Activated CD8-positive, alpha-beta memory T cell treated with anti-CD3 and anti-CD28 coated beads for 4 hours (primary cell): ENCODE results near the gene LRP5.
"Not testable (repeated sequence)": the region's sequence is repeated elsewhere in the genome, so short reads cannot be mapped to it uniquely, and the experiment has no call there.

ENCODE experiments used
- DNase-seq, 2 donors: peaks; one replicate each; pipeline ENCODE4 v3.0.0-alpha.2; 2020; ENCODE audit warnings: low read depth in 2 of 2

LRP5 gene

GRCh38 chr11:68392822-68393221, 80.4 kb downstream of the LRP5 start:
- no peak for DNase-seq

GRCh38 chr11:68396516-68396915, 84.1 kb downstream of the LRP5 start:
- DNase-seq: no peak

DNA sequence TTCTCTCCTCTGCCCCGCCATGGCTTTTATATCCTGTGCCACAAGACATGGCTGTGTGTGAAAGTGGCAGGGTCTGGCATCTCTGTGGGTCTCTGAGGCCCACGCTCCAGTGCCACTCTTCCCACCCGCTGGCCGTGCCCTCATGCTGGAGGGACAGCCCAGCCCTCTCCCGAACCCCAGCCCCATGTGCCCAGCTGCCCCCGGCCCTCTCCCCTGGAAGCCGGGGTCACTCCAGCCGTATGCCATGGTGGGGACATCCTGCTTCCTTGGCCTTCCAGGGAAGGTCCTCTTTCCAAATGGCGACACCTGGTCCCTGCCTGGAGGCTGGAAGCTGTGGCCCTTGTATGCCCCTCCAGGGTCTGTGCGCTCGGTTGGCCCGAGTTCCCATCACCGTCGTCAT, 84.9 kb downstream of the LRP5 start:
- no peak for DNase-seq

GRCh38 chr11:68398995-68399851, 86.8 kb downstream of the LRP5 start:
- no peak for DNase-seq

DNA sequence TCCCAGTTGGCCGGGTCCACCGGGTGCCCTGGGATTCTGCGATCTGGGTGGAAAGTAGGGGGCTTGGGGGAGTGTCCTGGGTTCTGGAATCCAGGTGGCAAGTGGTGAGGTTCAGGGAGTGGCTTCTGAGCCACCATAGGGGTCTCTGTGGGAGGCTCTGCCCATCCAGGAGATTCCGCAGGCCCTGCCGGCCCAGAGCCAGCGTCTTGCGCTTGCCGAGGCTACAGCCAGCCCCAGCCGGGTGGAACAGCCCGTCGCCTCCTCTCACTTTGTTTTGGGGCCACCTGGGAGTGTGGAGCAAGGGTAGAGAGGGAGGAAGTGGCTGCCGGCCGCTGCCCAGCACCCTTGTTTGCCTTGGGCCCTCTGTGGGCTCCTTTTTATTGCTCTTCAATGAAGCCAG, 87.5 kb downstream of the LRP5 start:
- no peak for DNase-seq

DNA sequence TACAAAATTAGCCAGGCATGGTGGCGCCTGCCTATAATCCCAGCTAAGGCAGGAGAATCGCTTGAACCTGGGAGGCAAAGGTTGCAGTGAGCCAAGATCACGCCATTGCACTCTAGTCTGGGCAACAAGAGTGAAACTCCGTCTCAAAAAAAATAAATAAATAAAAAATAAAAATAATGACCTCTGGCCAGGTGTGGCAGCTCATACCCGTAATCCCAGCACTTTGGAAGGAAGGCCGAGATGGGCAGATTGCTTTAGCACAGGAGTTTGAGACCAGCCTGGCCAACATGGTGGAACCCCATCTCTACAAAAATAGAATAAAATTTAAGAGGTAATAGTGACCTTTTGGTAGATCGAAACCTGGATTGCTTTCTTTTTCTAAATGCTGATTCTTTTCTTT, 88.2 kb downstream of the LRP5 start:
- DNase-seq: not testable (repeated sequence)

DNA sequence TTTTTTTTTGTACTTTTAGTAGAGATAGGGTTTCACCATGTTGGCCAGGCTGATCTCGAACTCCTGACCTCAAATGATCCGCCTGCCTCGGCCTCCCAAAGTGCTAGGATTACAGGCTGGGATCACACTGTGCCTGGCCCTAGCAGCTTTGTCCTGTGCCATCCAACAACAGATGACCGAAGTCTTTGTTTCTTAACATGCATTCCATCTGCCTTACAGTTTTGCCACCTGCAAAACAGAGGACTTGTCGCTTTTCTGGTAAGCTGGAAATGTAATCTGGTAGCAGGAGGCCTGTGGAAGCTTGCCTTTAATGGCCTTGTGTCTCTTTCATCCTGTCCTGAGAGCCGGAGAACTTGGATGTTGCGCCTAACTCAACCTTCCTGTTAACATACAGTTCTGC, 89.5 kb downstream of the LRP5 start:
- DNase-seq: no peak

- DNase-seq: no peak
Measured at GRCh38 chr11:68402355-68403031, 90.1 kb downstream of the LRP5 start.

GRCh38 chr11:68403424-68403823, 91.0 kb downstream of the LRP5 start:
- DNase-seq: no peak

DNA sequence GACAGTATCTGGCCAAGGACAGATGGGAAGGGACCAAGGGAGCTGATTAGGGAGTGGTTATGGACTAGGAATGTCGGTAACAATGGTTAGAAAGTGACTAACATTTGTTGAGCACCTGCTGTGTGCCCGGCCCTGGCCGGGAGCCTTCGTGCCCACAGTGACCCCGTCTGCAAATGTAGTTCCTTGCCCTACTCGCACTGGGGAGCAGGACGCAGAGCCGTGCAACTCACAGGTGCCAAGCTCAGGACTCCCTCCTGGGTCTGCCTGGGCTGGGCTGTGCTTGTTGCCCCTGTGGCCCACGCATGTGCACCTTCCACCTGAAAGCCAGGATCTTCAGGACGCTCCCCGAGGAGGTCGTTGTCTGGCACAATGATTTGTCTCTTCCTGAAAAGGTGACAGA, 91.4 kb downstream of the LRP5 start:
- no peak for DNase-seq

DNA sequence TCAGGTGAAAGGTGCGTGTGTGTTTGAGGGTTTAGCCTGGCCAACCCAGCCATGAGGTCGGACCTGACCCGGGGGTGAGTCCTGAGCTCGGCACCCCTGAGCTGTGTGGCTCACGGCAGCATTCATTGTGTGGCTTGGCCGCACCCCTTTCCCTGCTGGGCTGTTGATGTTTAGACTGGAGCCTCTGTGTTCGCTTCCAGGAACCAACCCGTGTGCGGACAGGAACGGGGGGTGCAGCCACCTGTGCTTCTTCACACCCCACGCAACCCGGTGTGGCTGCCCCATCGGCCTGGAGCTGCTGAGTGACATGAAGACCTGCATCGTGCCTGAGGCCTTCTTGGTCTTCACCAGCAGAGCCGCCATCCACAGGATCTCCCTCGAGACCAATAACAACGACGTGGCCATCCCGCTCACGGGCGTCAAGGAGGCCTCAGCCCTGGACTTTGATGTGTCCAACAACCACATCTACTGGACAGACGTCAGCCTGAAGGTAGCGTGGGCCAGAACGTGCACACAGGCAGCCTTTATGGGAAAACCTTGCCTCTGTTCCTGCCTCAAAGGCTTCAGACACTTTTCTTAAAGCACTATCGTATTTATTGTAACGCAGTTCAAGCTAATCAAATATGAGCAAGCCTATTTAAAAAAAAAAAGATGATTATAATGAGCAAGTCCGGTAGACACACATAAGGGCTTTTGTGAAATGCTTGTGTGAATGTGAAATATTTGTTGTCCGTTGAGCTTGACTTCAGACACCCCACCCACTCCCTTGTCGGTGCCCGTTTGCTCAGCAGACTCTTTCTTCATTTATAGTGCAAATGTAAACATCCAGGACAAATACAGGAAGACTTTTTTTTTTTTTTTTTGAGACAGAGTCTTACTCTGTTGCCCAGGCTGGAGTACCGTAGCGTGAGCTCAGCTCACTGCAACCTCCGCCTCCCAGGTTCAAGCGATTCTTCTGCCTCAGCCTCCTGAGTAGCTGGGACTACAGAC, 94.2 kb downstream of the LRP5 start:
- no peak for DNase-seq

GRCh38 chr11:68408512-68408911, 96.1 kb downstream of the LRP5 start:
- DNase-seq: no peak

- no peak for DNase-seq
Measured at GRCh38 chr11:68409748-68410344, 97.5 kb downstream of the LRP5 start.

DNA sequence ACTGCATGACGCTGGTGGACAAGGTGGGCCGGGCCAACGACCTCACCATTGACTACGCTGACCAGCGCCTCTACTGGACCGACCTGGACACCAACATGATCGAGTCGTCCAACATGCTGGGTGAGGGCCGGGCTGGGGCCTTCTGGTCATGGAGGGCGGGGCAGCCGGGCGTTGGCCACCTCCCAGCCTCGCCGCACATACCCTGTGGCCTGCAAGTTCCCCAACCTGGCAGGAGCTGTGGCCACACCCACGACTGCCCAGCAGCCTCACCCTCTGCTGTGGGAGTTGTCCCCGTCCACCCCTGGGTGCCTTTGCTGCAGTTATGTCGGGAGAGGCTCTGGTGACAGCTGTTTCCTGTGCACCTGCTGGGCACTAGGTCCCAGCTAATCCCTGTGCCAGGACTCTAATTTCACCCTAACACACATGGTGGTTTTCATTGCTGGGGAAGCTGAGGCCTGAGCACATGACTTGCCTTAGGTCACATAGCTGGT, 99.2 kb downstream of the LRP5 start:
- DNase-seq: no peak

GRCh38 chr11:68412593-68413475, 100.4 kb downstream of the LRP5 start:
- DNase-seq: no peak

DNA sequence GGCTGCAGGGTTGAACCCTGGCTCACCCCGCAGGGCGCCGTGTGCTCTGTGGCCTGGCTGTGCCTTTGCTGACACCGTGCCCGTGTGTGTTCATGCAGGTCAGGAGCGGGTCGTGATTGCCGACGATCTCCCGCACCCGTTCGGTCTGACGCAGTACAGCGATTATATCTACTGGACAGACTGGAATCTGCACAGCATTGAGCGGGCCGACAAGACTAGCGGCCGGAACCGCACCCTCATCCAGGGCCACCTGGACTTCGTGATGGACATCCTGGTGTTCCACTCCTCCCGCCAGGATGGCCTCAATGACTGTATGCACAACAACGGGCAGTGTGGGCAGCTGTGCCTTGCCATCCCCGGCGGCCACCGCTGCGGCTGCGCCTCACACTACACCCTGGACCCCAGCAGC, 101.2 kb downstream of the LRP5 start:
- no peak for DNase-seq

DNA sequence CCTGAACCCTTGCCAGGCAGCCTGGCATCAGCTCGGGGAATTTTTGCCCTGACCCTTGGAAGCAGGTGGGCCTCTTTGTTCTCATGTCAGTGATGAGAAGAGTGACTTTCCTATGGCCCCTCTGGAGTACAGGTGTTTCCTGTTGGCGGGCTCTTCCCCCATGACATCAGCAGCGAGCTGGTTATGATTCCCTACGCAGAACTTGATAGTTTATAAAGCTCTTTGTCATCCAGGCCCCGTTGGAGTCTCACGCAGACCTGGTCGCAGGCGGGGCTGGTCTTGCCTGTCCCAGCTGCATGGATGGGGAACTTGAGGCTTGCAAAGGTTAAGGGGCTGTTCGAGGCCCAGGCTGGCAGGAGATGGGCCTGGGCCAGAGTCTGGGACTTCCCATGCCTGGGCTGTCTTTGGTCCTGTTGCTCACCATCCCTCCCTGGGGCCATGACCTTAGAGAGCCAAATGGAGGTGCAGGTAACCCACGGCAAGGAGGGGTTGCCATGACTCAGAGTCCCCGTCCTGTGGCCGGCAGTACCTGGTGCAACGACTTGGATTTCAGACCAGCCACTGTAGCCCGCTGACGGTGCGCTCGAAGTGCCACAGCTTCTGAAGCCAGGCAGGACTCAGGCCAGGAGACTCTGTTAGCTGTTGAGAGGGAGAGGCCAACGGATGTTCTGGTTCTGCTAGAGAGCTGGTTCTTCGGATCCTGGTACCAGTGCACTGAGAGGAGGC, 102.3 kb downstream of the LRP5 start:
- DNase-seq: no peak

- DNase-seq: no peak
Measured at GRCh38 chr11:68416070-68416578, 103.7 kb downstream of the LRP5 start.

DNA sequence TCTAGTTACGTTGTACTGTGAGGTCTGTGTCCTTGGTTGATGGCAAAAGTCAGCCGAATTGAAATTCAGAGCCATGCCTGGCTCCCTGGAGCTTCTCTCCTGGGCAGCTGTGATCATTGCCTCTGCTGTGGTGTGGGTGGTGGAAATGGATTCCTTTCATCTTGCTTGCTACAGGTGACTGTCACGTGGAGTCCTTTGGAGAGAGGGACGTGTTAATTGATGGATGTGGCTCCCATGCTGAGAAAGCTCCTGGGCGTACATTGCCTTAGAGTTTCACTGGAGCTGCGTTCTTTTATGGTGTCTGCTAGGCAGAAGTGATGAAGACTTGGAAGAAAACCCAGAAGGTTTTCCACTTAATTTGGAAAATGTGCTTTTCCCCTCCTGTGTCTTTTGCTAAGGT, 106.3 kb downstream of the LRP5 start:
- DNase-seq: no peak

DNA sequence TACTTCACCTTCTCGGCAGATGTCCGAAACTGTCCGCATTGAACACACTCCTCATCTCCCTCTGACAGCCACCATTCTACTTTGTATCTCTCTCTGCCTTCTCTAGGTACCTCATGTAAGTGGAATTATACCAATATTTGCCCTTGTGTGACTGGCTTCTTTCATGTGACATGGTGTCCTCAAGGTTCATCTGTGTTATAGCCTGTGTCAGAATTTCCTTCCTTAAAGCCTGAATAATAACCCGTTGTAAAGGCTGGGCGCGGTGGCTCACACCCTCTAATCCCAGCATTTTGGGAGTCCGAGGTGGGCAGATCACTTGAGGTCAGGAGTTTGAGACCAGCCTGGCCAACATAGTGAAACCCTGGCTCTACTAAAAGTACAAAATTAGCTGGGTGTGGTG, 107.8 kb downstream of the LRP5 start:
- DNase-seq: no peak
